PC-9 (cell line): Measurements from ENCODE around the gene POC5.

ENCODE experiments used
- EZH2 ChIP-seq: fragments of 200-600 bp; sonication (generic); IDR thresholded peaks from 2 replicates; pipeline ENCODE4 v1.8.0; 2017; ENCODE audit warnings: antibody characterized with exemption, low read depth
- TF ChIP-seq, protein P1 (sequence below): fragments of 200-600 bp; sonication (generic); conservative IDR thresholded peaks from 2 replicates; pipeline ENCODE4 v1.6.1; 2017; ENCODE audit warnings: mixed run types, antibody characterized with exemption, mild to moderate bottlenecking, moderate library complexity

DNA sequence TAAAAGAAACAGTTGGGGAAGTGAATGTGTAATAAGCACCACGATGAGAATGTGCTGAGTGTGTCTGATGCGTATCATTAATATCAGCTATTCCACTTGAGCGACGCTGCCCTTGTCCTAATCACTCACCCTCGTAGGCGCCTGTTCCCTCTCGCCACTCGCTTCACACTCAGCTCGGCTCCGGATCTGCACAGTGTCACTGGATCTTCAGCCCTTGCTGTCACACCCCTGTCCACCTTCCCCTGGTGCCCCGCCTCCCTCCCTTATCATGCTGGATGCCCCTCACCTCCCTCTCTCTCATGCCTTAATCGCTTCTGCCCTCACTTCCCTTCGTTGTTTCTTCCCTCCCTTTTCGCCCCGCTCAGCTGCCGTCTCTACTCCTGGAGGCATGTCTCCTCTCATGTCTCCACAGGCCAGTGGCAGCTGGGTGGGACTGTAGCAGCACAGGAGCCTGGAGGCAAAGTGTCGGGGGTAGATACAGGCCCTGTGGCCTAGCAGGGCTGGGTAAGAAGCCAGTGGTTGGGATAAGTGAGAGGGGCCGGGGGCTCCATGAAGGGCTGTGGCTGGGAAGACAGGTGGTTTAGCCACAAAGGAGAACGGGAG is 62.4 kb downstream of the POC5 start:
- TF ChIP-seq, protein P1, sequence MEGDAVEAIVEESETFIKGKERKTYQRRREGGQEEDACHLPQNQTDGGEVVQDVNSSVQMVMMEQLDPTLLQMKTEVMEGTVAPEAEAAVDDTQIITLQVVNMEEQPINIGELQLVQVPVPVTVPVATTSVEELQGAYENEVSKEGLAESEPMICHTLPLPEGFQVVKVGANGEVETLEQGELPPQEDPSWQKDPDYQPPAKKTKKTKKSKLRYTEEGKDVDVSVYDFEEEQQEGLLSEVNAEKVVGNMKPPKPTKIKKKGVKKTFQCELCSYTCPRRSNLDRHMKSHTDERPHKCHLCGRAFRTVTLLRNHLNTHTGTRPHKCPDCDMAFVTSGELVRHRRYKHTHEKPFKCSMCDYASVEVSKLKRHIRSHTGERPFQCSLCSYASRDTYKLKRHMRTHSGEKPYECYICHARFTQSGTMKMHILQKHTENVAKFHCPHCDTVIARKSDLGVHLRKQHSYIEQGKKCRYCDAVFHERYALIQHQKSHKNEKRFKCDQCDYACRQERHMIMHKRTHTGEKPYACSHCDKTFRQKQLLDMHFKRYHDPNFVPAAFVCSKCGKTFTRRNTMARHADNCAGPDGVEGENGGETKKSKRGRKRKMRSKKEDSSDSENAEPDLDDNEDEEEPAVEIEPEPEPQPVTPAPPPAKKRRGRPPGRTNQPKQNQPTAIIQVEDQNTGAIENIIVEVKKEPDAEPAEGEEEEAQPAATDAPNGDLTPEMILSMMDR: no peak
- no peak for TF ChIP-seq EZH2
